BE2C (cell line): ENCODE measurements around the gene PRLR.

Experiments
- DNase-seq: peaks from one replicate; pipeline ENCODE4 v3.0.0-alpha.2; 2020
- H3K27me3 ChIP-seq: fragments of 250-450 bp; sonication (Bioruptor Pico); 2 replicates; pipeline ENCODE4 v1.5.1; 2020; ENCODE audit warnings: mild to moderate bottlenecking
- H3K36me3 ChIP-seq: fragments of 250-450 bp; sonication (Bioruptor Pico); 2 replicates; pipeline ENCODE4 v1.5.1; 2020; ENCODE audit warnings: mild to moderate bottlenecking
- H3K4me1 ChIP-seq: fragments of 250-450 bp; sonication (Bioruptor Pico); 2 replicates; pipeline ENCODE4 v1.5.1; 2020
- H3K4me3 ChIP-seq: 2 replicates; pipeline ENCODE4 v1.5.1; 2011; ENCODE audit warnings: low read depth, low read length
- H3K9me3 ChIP-seq: fragments of 250-450 bp; sonication (Bioruptor Pico); 2 replicates; pipeline ENCODE4 v1.5.1; 2020
- TF ChIP-seq, protein P1 (sequence below): IDR thresholded peaks from 2 replicates; pipeline ENCODE4 v1.5.1; 2012; ENCODE audit warnings: mild to moderate bottlenecking, low read depth, low read length

PRLR gene

DNA sequence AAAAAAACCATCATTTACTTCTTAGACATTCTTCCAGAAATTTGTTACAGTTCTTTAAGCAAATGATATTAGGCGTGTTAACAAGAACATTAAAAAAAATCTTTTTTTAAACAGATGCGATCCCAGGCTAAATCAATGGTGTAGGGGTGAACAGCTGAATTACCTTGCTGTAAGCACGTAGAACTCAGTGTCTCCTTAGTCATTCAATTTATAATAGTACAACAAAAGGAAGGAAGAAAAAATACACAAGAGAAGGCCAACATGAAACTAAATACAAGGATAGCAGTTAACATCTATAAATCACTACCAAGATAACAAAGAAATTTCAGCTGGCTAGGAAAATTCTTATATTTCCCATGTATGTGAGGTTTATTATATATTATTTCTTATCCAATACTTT is 217.9 kb downstream of the PRLR start:
- H3K27me3 ChIP-seq, result no peaks in the 10 kb centered on the region
- TF ChIP-seq, protein P1, sequence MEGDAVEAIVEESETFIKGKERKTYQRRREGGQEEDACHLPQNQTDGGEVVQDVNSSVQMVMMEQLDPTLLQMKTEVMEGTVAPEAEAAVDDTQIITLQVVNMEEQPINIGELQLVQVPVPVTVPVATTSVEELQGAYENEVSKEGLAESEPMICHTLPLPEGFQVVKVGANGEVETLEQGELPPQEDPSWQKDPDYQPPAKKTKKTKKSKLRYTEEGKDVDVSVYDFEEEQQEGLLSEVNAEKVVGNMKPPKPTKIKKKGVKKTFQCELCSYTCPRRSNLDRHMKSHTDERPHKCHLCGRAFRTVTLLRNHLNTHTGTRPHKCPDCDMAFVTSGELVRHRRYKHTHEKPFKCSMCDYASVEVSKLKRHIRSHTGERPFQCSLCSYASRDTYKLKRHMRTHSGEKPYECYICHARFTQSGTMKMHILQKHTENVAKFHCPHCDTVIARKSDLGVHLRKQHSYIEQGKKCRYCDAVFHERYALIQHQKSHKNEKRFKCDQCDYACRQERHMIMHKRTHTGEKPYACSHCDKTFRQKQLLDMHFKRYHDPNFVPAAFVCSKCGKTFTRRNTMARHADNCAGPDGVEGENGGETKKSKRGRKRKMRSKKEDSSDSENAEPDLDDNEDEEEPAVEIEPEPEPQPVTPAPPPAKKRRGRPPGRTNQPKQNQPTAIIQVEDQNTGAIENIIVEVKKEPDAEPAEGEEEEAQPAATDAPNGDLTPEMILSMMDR, result no peak
- no peak for DNase-seq
- H3K36me3 ChIP-seq, result no peaks in the 10 kb centered on the region
- H3K4me3 ChIP-seq, result no peak overlapping the region
- no peaks in the 10 kb centered on the region for H3K9me3 ChIP-seq
- no peaks in the 10 kb centered on the region for H3K4me1 ChIP-seq

DNA sequence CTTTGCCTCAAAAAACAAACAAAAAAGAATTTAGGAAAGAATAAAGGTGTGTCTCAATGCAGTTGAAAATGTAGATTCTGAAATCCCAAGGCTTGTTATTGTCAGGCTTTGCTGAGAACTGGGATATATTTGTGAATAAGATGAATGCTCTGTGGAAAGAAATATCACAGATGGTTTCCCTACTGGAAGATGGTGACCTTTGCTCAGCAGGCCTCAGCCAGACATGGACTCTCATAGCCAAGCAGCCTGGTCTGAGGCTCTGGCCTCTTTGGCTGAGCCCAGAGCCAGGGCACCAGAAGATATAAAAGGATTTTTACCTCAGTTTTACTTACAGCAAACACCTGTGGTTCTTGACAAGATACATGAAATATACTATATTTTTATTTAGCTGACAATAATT is 219.6 kb downstream of the PRLR start:
- Histone ChIP-seq H3K27me3 (no peaks in the 10 kb centered on the region), H3K36me3 (no peaks in the 10 kb centered on the region), H3K4me3 (no peak overlapping the region), H3K9me3 (no peaks in the 10 kb centered on the region), H3K4me1 (no peaks in the 10 kb centered on the region)
- DNase-seq, result no peak
- TF ChIP-seq, protein P1, result no peak

DNA sequence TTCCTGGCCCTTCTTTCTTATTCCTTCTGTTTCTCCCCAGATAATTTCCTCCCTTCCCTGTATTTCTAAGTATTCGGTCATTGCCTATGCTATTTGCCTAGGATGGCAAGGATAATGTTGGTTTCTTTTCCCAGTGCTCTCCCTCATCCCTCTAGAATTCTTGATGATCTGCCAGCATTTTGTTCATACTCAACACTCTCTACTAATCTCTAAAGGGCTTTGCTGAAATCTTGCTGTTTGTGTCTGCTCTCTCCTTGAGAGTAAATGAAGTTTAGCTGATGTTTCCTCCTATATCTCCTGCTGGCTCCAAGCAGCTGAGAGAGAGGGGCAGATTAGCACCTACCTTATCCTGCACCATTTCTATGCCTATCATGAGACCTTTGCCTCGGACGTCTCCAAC is 220.6 kb downstream of the PRLR start:
- no peaks in the 10 kb centered on the region for H3K9me3 ChIP-seq
- H3K4me3 ChIP-seq, result no peak overlapping the region
- no peak for DNase-seq
- no peaks in the 10 kb centered on the region for H3K36me3 ChIP-seq
- TF ChIP-seq, protein P1, result no peak
- no peaks in the 10 kb centered on the region for H3K27me3 ChIP-seq
- H3K4me1 ChIP-seq, result no peaks in the 10 kb centered on the region

DNA sequence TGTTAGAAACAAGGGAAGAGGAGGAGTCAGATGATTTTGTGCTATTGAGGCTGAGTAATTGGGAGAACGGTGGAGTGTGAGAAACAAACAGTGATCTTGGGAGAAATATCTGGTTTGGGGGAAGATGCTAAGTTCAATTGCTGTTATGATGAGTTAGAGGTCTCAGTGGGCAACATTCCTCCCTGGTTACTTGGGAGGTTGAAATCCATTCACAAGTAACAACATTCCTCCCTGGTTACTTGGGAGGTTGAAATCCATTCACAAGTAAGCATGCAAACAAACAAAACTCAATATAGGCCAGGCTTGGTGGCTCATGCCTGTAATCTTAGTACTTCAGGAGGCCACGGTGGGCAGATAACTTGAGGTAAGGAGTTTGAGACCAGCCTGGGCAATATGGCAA is 221.3 kb downstream of the PRLR start:
- no peaks in the 10 kb centered on the region for H3K9me3 ChIP-seq
- H3K36me3 ChIP-seq, result no peaks in the 10 kb centered on the region
- TF ChIP-seq, protein P1, result no peak
- no peaks in the 10 kb centered on the region for H3K4me1 ChIP-seq
- H3K27me3 ChIP-seq, result no peaks in the 10 kb centered on the region
- H3K4me3 ChIP-seq, result no peak overlapping the region
- DNase-seq, result no peak

DNA sequence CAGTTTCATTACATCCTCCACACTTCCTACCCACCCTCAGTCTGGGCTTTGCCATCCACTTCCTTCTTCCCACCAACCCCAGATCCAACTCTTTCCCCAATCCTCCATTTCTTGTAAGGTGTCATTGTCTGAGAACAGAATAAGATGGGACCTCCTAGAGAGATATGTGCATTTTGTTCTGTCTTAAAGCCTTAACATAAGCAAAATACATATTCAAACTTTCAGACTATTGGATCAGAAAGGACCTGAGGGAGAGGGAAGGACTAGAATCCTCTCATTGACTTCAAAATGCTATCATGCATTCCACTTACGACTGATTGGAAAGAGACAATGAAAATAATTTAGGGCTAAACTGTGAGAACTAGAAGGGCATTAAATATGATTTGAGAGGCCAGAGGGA is 225.5 kb downstream of the PRLR start:
- H3K4me1 ChIP-seq, result no peaks in the 10 kb centered on the region
- no peaks in the 10 kb centered on the region for H3K9me3 ChIP-seq
- no peak for DNase-seq
- no peaks in the 10 kb centered on the region for H3K36me3 ChIP-seq
- no peak overlapping the region for H3K4me3 ChIP-seq
- no peaks in the 10 kb centered on the region for H3K27me3 ChIP-seq
- TF ChIP-seq, protein P1, result no peak

DNA sequence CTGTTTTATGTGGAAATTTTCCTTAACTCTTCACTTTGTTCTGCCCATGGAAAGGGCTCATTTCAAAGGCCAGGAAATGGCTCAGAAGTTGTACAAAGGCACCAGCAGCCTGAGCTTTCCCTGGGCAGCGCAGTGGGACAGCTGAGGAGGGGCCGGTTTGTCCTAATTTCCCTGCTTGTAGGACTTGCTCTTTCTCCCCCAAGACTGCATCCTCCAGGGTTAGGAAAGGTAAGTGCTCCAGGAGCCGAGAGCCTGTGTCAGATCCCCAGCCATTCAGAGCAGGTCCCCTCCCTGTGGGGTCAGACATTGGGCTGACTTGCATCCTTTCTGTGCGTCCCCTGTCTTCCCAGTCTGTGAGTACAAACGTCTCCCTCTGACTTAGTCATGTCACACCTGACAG is 226.1 kb downstream of the PRLR start:
- TF ChIP-seq, protein P1, result no peak
- DNase-seq, result no peak
- Histone ChIP-seq H3K27me3 (no peaks in the 10 kb centered on the region), H3K36me3 (no peaks in the 10 kb centered on the region), H3K4me3 (no peak overlapping the region), H3K9me3 (no peaks in the 10 kb centered on the region), H3K4me1 (no peaks in the 10 kb centered on the region)
